Fibroblast of villous mesenchyme (primary cell): ENCODE data around the gene NFE2. TPM values are rescaled to one million over a fixed set of nuclear protein-coding genes. Genes with fewer than 3 reads are reported as not detected.

Experiments used
- DNase-seq: peaks from one replicate; pipeline ENCODE4 v3.0.0-alpha.2; 2010; ENCODE audit warnings: low read depth
- H3K4me3 ChIP-seq: 2 replicates; pipeline ENCODE4 v1.5.1; 2011; ENCODE audit warnings: low read depth, mild to moderate bottlenecking, low read length
- total RNA-seq: library from RNA; depleted of rRNA; stranded (reverse); fragments of >200 nt; gene quantifications from 2 replicates; pipeline ENCODE4 v1.2.3, GENCODE V29; 2012
- TF ChIP-seq, protein P1 (sequence below): IDR thresholded peaks from 2 replicates; pipeline ENCODE4 v1.5.1; 2012; ENCODE audit warnings: low read depth, mild to moderate bottlenecking, low read length; ENCODE audit not compliant: insufficient read depth

The NFE2 gene
- total RNA-seq, 1 donor = 0.43 TPM

DNA sequence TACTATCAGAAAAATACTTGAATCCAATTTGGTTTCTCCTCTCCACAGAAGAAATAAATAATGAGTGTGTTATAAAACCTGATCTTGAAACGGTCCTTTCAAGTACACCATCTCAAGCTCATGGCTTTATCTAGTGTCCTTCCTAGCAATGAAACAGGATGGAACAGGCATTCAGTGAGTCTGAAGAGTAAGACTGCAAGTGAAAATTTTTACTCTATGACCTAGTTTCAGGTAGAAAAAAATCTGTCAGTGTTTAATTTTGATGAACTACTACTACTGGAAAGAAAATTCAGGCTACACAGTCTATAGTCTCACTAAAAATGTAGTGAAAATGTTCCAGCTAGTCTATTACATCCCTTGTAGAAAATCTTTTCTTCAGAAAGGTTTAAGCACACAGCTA, 28.6 kb downstream of the NFE2 start:
- H3K4me3 ChIP-seq = no peak overlapping the region

DNA sequence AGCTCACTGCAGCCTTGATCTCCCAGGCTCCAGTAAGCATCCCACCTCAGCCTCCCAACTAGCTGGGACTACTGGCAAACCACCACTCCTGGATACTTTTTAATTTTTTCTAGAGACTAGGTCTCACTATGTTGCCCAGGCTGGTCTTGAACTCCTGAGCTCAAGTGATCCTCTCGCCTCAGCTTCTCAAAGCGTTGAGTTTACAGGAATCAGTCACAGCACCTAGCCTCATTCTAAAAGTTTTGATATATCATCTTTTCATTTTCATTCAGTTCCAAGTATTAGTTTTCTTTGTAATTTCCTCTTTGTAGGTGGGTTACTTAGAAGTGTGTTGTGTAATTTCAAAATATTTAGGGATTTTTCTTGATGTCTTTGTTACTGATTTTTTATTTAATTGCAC, 30.5 kb downstream of the NFE2 start:
- H3K4me3 ChIP-seq = no peak overlapping the region
- TF ChIP-seq, protein P1, sequence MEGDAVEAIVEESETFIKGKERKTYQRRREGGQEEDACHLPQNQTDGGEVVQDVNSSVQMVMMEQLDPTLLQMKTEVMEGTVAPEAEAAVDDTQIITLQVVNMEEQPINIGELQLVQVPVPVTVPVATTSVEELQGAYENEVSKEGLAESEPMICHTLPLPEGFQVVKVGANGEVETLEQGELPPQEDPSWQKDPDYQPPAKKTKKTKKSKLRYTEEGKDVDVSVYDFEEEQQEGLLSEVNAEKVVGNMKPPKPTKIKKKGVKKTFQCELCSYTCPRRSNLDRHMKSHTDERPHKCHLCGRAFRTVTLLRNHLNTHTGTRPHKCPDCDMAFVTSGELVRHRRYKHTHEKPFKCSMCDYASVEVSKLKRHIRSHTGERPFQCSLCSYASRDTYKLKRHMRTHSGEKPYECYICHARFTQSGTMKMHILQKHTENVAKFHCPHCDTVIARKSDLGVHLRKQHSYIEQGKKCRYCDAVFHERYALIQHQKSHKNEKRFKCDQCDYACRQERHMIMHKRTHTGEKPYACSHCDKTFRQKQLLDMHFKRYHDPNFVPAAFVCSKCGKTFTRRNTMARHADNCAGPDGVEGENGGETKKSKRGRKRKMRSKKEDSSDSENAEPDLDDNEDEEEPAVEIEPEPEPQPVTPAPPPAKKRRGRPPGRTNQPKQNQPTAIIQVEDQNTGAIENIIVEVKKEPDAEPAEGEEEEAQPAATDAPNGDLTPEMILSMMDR = no peak
- DNase-seq = no peak

More for the DNA sequence above, 28.6 kb downstream of the NFE2 start:
- DNase-seq = no peak
- TF ChIP-seq, protein P1 = no peak

DNA sequence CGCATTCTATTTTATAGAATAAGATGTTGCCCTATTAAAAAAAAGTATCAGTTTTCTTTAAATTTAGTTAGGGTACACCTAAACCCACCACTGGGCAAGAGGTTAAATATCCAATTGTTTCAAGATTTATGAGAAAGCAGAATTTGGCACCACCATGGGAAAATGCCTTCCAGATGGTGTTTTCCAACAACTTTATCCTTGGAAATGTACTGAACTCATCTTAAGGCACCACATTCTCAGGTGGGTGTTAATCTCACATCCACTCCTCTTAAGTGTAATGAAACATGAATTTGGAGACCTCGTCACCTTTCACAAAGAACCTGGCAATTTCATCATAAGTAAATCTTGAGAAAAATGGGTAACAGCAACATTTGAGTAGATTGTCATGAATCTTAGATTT, 34.0 kb downstream of the NFE2 start:
- no peak for DNase-seq
- TF ChIP-seq, protein P1 = no peak
- no peak overlapping the region for H3K4me3 ChIP-seq

DNA sequence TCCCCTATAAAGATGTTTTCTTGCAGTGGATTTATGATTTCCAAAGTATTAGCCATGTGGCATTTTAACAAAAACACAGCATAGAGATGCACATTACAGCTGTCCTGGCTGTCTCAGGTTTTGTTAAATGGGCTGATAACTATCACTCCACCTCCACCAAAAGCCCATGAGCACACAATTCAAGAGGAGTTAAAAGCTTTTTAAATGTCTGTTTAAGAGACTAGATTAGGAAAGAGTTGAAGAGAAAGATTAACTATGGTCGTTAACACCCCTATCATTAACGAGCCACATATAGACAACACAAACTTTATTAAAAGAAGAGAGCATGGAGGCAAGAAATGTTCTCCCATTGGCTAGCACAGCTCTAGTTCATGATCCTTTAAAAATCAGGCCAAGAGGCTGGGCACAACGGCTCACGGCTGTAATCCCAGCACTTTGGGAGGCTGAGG, 35.4 kb downstream of the NFE2 start:
- TF ChIP-seq, protein P1 = no peak
- DNase-seq = peak; percentile 91
- H3K4me3 ChIP-seq = no peak overlapping the region

DNA sequence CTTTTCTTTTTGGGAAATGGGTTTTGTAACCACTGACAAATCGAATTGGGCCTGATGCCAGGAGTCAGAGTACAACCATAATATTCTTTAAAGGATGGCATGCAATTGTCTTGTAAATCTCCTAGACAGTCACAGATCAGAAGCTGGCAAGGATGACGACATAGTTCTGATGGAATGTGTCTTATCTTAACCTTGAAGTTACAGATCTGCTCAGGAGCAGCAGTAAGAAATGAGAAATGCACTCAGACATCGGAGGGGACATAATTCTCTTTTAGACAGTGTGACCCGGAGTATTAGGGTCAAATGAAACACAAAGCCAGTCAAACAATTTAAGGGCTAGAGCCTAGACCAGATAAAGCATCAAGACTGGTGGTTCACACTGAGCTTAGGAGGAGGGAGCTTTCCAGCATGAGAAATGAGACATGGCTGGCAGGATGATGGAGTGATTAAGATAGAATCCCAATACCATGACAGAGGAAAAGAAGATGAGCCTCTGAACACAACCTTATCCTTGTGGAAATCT, 38.4 kb downstream of the NFE2 start:
- peak; percentile 48 for DNase-seq
- TF ChIP-seq, protein P1 = no peak
- H3K4me3 ChIP-seq = no peak overlapping the region

DNA sequence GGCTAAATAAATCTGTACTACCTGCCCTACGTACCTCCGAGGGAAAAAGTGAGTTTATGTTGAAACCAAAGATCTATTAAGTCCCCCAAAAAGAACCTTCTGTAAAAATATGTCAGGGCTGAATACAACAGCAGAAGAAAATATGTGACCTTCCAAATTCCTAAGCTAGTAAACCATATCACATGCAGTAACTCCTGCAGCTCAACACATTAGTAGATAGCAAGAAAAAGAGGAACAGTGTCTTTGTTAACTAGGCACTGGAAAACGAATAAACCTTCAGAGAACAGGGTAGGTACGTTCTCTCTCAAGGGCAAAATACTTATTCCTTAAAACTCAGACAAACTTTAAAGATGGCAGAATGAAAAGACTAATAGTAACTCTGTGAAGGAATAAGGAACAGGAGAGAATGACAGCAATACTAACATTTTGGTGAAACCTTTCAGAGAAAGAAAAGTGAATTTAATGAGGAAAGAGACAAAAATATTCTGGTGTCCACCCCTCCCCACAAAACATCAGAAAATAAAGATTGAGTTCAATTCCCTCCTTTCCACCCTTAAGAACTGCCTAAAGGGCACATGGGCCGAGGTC, 38.9 kb downstream of the NFE2 start:
- H3K4me3 ChIP-seq = no peak overlapping the region
- TF ChIP-seq, protein P1 = no peak
- DNase-seq = peak; percentile 36
